ENCODE data around the gene ELP5. TPM values are rescaled to one million over a fixed set of nuclear protein-coding genes. Genes with fewer than 3 reads are reported as not detected.

Gene ELP5
- total RNA-seq, 2 donors from 2014 or later = 28.1 to 70.7 TPM

GRCh38 chr17:7296189-7296861 is 44.3 kb downstream of the ELP5 start:
- H3K36me3 ChIP-seq = no peaks in the 10 kb centered on the region
- peak; percentile 79 for DNase-seq (ENCODE audit: low spot score)
- no peaks in the 10 kb centered on the region for H3K9me3 ChIP-seq
- peak overlapping the region; percentile 78 to 81 for H3K27ac ChIP-seq
- H3K4me3 ChIP-seq = peak overlapping the region in 1 of 2 donors; percentile 16
- TF ChIP-seq CTCF (IDR thresholded peaks at IDR 0.05) = peak; percentile 94 to 98
- H3K4me1 ChIP-seq = peaks cover 0 to 55% of the 10 kb centered on the region in 2 donors
- peaks cover 0 to 8% of the 10 kb centered on the region in 2 donors for H3K27me3 ChIP-seq

- no peak for DNase-seq (ENCODE audit: low spot score)
- Histone ChIP-seq H3K36me3 (no peaks in the 10 kb centered on the region), H3K27ac (no peak overlapping the region), H3K27me3 (no peaks in the 10 kb centered on the region), H3K9me3 (no peaks in the 10 kb centered on the region), H3K4me1 (peaks cover 0 to 17% of the 10 kb centered on the region in 2 donors), H3K4me3 (no peak overlapping the region)
- no peak for TF ChIP-seq CTCF (IDR thresholded peaks at IDR 0.05)
These were observed 52.2 kb downstream of the ELP5 start for GRCh38 chr17:7304179-7304578.

- no peak for TF ChIP-seq CTCF (IDR thresholded peaks at IDR 0.05)
- no peaks in the 10 kb centered on the region for H3K27me3 ChIP-seq
- peaks cover 0 to 27% of the 10 kb centered on the region in 2 donors for H3K4me1 ChIP-seq
These were observed 55.1 kb downstream of the ELP5 start, which contains the start of gene EIF5A for GRCh38 chr17:7306911-7307685. Gene EIF5A, plus strand, starts transcription at chr17:7307628. Its CDS starts 2,008 bp downstream, at chr17:7309636.

GRCh38 chr17:7307686-7308624 is 55.9 kb downstream of the ELP5 start:
- Histone ChIP-seq H3K27ac (peak overlapping the region; percentile 99), H3K4me3 (peak overlapping the region; percentile 90 to 95), H3K27me3 (no peaks in the 10 kb centered on the region), H3K4me1 (peaks cover 0 to 29% of the 10 kb centered on the region in 2 donors), H3K9me3 (no peaks in the 10 kb centered on the region), H3K36me3 (peaks cover 35% of the 10 kb centered on the region)
- no peak for TF ChIP-seq CTCF (IDR thresholded peaks at IDR 0.05)
- DNase-seq (ENCODE audit: low spot score) = no peak

More at GRCh38 chr17:7306911-7307685, 55.1 kb downstream of the ELP5 start, which contains the start of gene EIF5A:
- H3K36me3 ChIP-seq = peaks cover 27% of the 10 kb centered on the region
- H3K4me3 ChIP-seq = peak within 1 kb of the TSS; percentile 90 to 95
- peak; percentile 100 for DNase-seq (ENCODE audit: low spot score)
- H3K27ac ChIP-seq = peak within 1 kb of the TSS; percentile 99
- no peaks in the 10 kb centered on the region for H3K9me3 ChIP-seq

All from right atrium auricular region (tissue), 2 donors.